ENCODE measurements around the gene TCF12.
"Not testable (repeated sequence)": the region's sequence is repeated elsewhere in the genome, so short reads cannot be mapped to it uniquely, and the experiment has no call there.

DNA sequence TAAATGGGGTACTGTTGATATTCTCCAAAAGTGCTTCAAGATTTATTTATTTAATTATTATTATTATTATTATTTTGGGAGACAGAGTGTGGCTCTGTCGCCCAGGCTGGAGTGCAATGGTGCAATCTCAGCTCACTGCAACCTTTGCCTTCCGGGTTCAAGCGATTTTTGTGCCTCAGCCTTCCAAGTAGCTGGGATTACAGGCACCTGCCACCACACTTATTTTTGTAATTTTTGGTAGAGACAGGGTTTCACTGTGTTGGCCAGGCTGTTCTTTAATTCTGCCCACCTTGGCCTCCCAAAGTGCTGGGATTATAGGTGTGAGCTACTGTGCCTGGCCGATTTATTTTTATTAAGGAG, 14.0 kb downstream of the TCF12 start:
- not testable (repeated sequence) for TF ChIP-seq EZH2 (IDR thresholded peaks at IDR 0.05; ENCODE audit: low read length)
- TF ChIP-seq, protein P1, sequence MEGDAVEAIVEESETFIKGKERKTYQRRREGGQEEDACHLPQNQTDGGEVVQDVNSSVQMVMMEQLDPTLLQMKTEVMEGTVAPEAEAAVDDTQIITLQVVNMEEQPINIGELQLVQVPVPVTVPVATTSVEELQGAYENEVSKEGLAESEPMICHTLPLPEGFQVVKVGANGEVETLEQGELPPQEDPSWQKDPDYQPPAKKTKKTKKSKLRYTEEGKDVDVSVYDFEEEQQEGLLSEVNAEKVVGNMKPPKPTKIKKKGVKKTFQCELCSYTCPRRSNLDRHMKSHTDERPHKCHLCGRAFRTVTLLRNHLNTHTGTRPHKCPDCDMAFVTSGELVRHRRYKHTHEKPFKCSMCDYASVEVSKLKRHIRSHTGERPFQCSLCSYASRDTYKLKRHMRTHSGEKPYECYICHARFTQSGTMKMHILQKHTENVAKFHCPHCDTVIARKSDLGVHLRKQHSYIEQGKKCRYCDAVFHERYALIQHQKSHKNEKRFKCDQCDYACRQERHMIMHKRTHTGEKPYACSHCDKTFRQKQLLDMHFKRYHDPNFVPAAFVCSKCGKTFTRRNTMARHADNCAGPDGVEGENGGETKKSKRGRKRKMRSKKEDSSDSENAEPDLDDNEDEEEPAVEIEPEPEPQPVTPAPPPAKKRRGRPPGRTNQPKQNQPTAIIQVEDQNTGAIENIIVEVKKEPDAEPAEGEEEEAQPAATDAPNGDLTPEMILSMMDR (optimal IDR thresholded peaks at IDR 0.05 in 1 of 3, IDR thresholded peaks at IDR 0.05 in 1 of 3, conservative IDR thresholded peaks at IDR 0.05 in 1 of 3; ENCODE audit: extremely low read depth in 1 of 3, insufficient read depth in 2 of 3, low read length in 3 of 3) = not testable (repeated sequence)

Data from keratinocyte (primary cell).